Stimulated activated memory B cell treated with anti-CD40 and anti-IgM and Interleukin-4, amounts not matched to agents 10 μg/mL and 1 μg/mL and 100 μg/mL, for 72 hours (primary cell): ENCODE results near the gene NCS1.

Experiments
- ATAC-seq: fragments of 150-1000 bp; cut with Tn5 transposase; 2 replicates; pipeline ENCODE4 v1.10.0; 2021
- H3K27ac Mint-ChIP-seq: one replicate; pipeline ENCODE4 v1.8.0; 2022; ENCODE audit warnings: mild to moderate bottlenecking, mixed read lengths
- H3K27me3 Mint-ChIP-seq: one replicate; pipeline ENCODE4 v1.8.0; 2022; ENCODE audit warnings: mixed read lengths
- H3K36me3 Mint-ChIP-seq: one replicate; pipeline ENCODE4 v1.8.0; 2022; ENCODE audit warnings: mixed read lengths
- H3K4me1 Mint-ChIP-seq: one replicate; pipeline ENCODE4 v1.8.0; 2022; ENCODE audit warnings: mixed read lengths
- H3K4me3 Mint-ChIP-seq: one replicate; pipeline ENCODE4 v1.8.0; 2022; ENCODE audit warnings: mild to moderate bottlenecking, moderate library complexity, mixed read lengths
- H3K9me3 Mint-ChIP-seq: one replicate; pipeline ENCODE4 v1.8.0; 2022; ENCODE audit warnings: mixed read lengths

Gene NCS1

DNA sequence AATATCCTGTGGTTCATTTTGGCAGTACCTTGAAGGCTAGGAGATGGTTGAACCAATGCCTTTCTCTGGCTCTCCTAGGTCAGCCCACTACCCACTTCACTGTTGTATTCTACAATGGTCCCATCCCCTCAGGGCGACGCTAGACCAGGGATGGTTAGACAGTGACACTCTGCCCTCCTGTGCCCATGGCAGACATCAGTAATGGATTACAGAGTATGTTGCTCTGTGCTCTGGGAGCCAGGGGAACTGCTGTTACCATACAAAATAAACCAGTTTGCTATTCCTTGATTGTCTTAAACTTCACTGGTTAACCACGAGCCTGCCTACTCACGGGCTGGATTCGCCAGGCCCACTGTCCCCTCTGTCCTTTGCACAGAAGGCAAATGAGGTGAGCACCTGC lies 33.7 kb downstream of the NCS1 start:
- Mint-ChIP-seq H3K27ac (no peak overlapping the region), H3K4me1 (peaks cover 6% of the 10 kb centered on the region), H3K27me3 (peaks cover 31% of the 10 kb centered on the region), H3K36me3 (no peaks in the 10 kb centered on the region), H3K9me3 (no peaks in the 10 kb centered on the region), H3K4me3 (no peak overlapping the region)
- no peak for ATAC-seq

DNA sequence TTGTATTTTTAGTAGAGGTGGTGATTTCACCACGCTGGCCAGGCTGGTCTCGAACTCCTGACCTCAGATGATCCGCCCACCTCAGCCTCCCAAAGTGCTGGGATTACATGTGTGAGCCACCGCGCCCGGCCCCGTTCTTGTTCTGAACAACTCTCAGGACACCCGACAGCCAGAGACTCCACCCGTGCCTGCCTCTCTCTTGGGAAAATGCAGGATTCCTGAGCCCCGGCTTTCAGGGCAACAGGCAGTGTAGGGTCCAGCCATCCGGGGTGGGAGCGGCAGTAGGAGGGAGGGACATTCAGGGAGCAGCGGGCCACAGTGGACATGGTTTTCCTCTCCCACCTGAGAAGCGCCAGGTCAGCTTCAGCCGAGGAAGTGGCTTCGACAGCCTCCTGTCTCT lies 34.4 kb downstream of the NCS1 start:
- Mint-ChIP-seq H3K36me3 (no peaks in the 10 kb centered on the region), H3K4me3 (no peak overlapping the region), H3K9me3 (no peaks in the 10 kb centered on the region), H3K27me3 (peaks cover 38% of the 10 kb centered on the region), H3K27ac (no peak overlapping the region), H3K4me1 (peaks cover 6% of the 10 kb centered on the region)
- ATAC-seq, result no peak

DNA sequence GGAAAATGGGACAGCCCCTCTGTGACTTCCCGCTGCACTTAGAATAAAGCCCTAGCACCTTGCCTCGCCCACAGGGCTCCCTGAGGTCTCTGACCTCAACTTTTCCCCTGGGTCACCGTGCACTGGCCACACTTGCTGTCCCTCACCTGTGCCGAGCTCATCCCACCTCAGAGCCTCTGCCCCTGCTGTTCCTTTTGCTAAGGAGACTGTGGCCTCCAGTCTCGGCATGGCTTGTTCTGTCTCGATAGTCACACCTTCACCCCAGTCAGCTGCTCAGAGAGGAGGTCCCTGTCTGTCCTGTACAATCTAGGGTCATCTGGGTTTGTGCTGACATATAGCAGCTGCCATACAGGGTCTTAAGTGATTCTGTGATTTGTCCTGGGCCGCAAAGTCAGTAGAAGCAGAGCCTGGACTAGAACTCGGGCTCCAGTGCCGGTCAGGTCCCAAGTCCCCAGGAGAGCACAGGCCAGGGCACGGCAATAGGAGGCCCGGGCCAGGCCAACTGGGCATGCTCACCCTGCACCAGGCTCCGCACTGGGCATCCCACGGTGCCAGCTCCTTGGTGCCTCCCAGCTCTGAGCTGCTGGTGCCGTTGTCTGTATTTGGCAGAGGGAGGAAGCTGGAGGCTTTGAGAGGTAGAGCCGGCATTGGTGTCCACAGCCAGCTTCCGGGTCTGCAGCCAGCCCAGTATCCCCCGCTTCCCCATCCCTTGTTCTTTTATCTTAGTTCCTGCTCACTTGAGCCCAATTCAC lies 35.2 kb downstream of the NCS1 start:
- Mint-ChIP-seq H3K27me3 (peaks cover 46% of the 10 kb centered on the region), H3K36me3 (no peaks in the 10 kb centered on the region), H3K4me3 (no peak overlapping the region), H3K4me1 (peaks cover 11% of the 10 kb centered on the region), H3K27ac (no peak overlapping the region), H3K9me3 (no peaks in the 10 kb centered on the region)
- no peak for ATAC-seq

GRCh38 chr9:130208600-130209347 lies 36.6 kb downstream of the NCS1 start:
- no peak for ATAC-seq
- Mint-ChIP-seq H3K9me3 (no peaks in the 10 kb centered on the region), H3K36me3 (no peaks in the 10 kb centered on the region), H3K4me3 (no peak overlapping the region), H3K4me1 (peaks cover 11% of the 10 kb centered on the region), H3K27me3 (peaks cover 50% of the 10 kb centered on the region), H3K27ac (no peak overlapping the region)

DNA sequence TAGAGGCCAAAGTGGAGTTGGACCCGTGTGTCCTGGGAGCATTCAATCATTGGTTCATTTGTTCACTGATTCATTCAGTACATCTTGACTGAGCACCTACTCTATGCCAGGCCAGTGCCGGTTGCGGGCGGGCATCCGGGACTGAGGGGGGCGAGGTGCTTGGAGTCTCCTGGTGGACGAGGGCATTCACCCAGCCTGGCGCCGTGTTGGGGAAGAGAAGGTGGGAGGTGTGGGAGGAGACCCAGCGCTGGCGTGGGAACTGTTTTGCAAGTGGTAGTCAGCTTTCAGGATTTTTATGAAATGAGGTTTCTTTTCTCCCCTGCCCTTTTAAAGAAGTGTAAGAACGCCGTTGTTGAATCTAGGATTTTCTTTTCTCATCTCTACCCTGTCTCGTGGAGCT lies 37.2 kb downstream of the NCS1 start:
- Mint-ChIP-seq H3K9me3 (no peaks in the 10 kb centered on the region), H3K27me3 (peaks cover 57% of the 10 kb centered on the region), H3K4me1 (peaks cover 11% of the 10 kb centered on the region), H3K27ac (no peak overlapping the region), H3K36me3 (no peaks in the 10 kb centered on the region), H3K4me3 (no peak overlapping the region)
- no peak for ATAC-seq

DNA sequence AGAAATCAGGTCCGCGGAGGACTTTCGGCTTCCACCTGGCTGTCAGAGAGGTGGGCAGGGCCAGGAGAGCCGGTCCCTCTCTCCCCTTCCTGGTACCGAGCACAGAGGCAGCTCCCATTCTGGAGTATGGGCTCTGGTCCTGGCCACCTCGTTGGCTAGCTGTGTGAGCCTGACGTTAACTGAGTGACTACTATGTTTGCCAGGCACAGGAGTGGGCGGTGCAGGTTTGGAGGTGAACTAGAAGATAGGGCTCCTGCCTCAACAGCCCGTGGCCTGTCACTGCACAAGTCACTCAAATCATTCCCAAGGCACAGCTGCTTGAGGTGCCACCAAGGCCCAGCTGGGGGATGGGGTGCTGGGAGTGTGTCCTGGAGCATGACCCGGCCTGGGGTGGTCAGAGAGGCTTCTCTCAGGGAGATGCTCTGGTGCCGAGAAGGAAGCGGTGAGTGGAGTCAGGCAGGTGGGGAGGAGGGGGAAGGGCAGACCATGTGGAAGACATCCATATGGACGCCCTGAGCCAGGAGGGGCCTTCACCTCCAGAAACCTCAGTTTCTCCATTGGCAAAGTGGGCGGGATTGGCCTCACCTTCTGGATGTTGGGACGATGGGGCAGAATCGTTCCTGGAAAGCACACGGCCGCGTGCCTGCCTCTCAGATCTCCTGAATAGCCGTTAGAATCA lies 39.5 kb downstream of the NCS1 start:
- ATAC-seq, result no peak
- Mint-ChIP-seq H3K9me3 (no peaks in the 10 kb centered on the region), H3K4me1 (peaks cover 11% of the 10 kb centered on the region), H3K36me3 (no peaks in the 10 kb centered on the region), H3K27ac (no peak overlapping the region), H3K4me3 (no peak overlapping the region), H3K27me3 (peaks cover 63% of the 10 kb centered on the region)

- H3K36me3 Mint-ChIP-seq, result no peaks in the 10 kb centered on the region
- H3K9me3 Mint-ChIP-seq, result no peaks in the 10 kb centered on the region
- no peak overlapping the region for H3K27ac Mint-ChIP-seq
- no peak overlapping the region for H3K4me3 Mint-ChIP-seq
- ATAC-seq, result peak; percentile 7
- H3K4me1 Mint-ChIP-seq, result peaks cover 11% of the 10 kb centered on the region
- H3K27me3 Mint-ChIP-seq, result peaks cover 63% of the 10 kb centered on the region
Measured at GRCh38 chr9:130212543-130213297, 40.5 kb downstream of the NCS1 start.

GRCh38 chr9:130213911-130214761 lies 41.9 kb downstream of the NCS1 start:
- Mint-ChIP-seq H3K27ac (no peak overlapping the region), H3K4me3 (no peak overlapping the region), H3K36me3 (no peaks in the 10 kb centered on the region), H3K4me1 (peaks cover 7% of the 10 kb centered on the region), H3K27me3 (peaks cover 50% of the 10 kb centered on the region), H3K9me3 (no peaks in the 10 kb centered on the region)
- ATAC-seq, result no peak

GRCh38 chr9:130214776-130215340 lies 42.7 kb downstream of the NCS1 start:
- H3K27ac Mint-ChIP-seq, result no peak overlapping the region
- no peaks in the 10 kb centered on the region for H3K9me3 Mint-ChIP-seq
- peaks cover 5% of the 10 kb centered on the region for H3K4me1 Mint-ChIP-seq
- no peak overlapping the region for H3K4me3 Mint-ChIP-seq
- H3K36me3 Mint-ChIP-seq, result no peaks in the 10 kb centered on the region
- peaks cover 43% of the 10 kb centered on the region for H3K27me3 Mint-ChIP-seq
- no peak for ATAC-seq

DNA sequence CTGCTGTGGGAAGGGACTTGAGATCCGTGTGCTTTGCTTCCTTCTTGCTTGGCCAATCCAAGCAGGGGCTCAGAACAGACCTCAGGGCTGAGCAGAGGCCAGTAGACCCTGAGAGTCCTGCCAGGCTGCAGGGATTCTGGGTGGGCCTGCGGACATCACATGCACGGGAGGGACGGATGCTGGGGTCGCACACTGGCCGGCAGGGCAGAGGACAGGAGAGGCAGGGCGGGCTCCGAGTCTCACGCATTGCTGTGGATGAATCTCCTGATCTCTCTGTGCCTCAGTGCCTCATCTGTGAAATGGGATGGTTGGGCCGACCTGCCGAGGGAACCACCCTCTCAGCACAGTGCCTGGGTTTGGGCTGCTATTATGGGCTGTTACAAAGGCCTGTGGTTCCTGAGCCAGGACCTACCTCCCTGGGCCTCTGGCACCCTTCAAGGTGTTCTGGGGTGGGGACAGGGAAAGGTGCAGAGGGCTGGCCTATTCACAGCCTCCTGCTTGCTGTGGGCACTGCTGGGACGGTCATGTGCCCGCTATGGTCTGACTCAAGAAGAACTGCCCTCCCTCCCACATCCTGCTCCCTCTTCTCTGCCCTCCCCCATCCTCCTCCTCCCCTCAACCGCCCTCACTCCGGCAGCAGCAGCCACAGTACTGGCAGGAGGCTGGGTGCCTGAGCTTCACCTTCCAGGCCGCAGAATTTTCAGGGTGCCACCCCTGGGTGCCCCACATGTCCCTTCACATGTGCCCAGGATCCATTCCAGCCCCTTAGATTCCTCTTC lies 43.3 kb downstream of the NCS1 start:
- no peak for ATAC-seq
- Mint-ChIP-seq H3K4me3 (no peak overlapping the region), H3K27me3 (peaks cover 36% of the 10 kb centered on the region), H3K9me3 (no peaks in the 10 kb centered on the region), H3K4me1 (peaks cover 5% of the 10 kb centered on the region), H3K27ac (no peak overlapping the region), H3K36me3 (no peaks in the 10 kb centered on the region)

DNA sequence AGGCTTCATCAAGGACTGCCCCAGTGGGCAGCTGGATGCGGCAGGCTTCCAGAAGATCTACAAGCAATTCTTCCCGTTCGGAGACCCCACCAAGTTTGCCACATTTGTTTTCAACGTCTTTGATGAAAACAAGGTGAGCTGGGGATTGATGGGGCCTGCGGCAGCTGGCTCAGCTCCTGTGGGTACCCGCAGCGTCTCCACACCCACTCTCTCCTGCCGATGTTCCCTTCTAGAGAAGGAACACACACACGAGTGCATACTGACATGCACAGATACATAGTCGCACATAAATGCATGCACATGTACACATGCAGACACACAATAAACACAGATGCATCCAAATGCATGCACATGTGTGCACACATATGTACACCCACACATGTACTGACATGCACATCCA lies 45.6 kb downstream of the NCS1 start:
- Mint-ChIP-seq H3K27ac (no peak overlapping the region), H3K27me3 (peaks cover 21% of the 10 kb centered on the region), H3K4me1 (no peaks in the 10 kb centered on the region), H3K9me3 (no peaks in the 10 kb centered on the region), H3K4me3 (no peak overlapping the region), H3K36me3 (peaks cover 4% of the 10 kb centered on the region)
- no peak for ATAC-seq

DNA sequence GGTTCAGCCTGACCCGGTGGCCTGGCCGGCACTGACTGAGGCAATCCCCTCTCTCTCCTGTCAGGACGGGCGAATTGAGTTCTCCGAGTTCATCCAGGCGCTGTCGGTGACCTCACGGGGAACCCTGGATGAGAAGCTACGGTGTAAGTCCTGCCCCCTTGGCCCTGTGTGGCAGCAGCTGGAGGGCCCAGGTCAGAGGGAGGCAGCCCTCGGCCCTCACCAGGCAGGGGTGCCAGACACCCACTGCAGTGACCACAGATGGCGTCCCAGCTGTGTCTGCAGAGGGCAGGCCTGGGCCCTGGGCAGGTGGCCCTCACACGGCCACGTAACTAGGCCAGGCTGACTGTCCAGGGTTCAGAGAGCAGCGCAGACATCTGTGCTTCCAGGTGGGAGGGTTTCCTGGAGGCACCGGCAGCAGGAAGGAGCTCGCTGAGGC lies 47.5 kb downstream of the NCS1 start:
- Mint-ChIP-seq H3K4me3 (no peak overlapping the region), H3K36me3 (peaks cover 4% of the 10 kb centered on the region), H3K9me3 (no peaks in the 10 kb centered on the region), H3K4me1 (no peaks in the 10 kb centered on the region), H3K27me3 (peaks cover 13% of the 10 kb centered on the region), H3K27ac (no peak overlapping the region)
- peak; percentile 17 for ATAC-seq

GRCh38 chr9:130220352-130220751 lies 48.1 kb downstream of the NCS1 start:
- H3K4me1 Mint-ChIP-seq, result no peaks in the 10 kb centered on the region
- peaks cover 9% of the 10 kb centered on the region for H3K27me3 Mint-ChIP-seq
- no peak for ATAC-seq
- no peak overlapping the region for H3K27ac Mint-ChIP-seq
- H3K9me3 Mint-ChIP-seq, result no peaks in the 10 kb centered on the region
- H3K4me3 Mint-ChIP-seq, result no peak overlapping the region
- peaks cover 4% of the 10 kb centered on the region for H3K36me3 Mint-ChIP-seq
